ENCODE results near the gene MPZL3. TPM values are rescaled to one million over a fixed set of nuclear protein-coding genes. Genes with fewer than 3 reads are reported as not detected.

The MPZL3 gene
- total and polyA plus RNA-seq, 2 donors from 2014 or later: 1.7 to 10.0 TPM

GRCh38 chr11:118212781-118213191, 39.4 kb downstream of the MPZL3 start:
- Histone ChIP-seq H3K4me1 (ENCODE audit: control insufficient read depth in 2 of 3, insufficient read depth in 2 of 3, low read depth in 1 of 3, low read length in 3 of 3) (no peaks in the 10 kb centered on the region), H3K27ac (ENCODE audit: low read depth in 2 of 2, low read length in 2 of 2) (no peak overlapping the region), H3K27me3 (ENCODE audit: control insufficient read depth, insufficient read depth, low read length) (no peaks in the 10 kb centered on the region), H3K4me3 (ENCODE audit: low read length in 3 of 3) (no peak overlapping the region), H3K36me3 (ENCODE audit: control insufficient read depth in 2 of 3, insufficient read depth in 3 of 3, low read length in 3 of 3) (no peaks in the 10 kb centered on the region), H3K9me3 (ENCODE audit: control insufficient read depth in 2 of 3, insufficient read depth in 1 of 3, low read length in 3 of 3) (no peaks in the 10 kb centered on the region), H3K9ac (ENCODE audit: low read length in 3 of 3) (no peak overlapping the region)
- TF ChIP-seq CTCF (IDR thresholded peaks at IDR 0.05; ENCODE audit: borderline replicate concordance, extremely low read depth, insufficient read depth): no peak
- FAIRE-seq (no peak), DNase-seq (no peak)
- intact Hi-C loops (cut with DNase I): no loop called here

- no peaks in the 10 kb centered on the region for H3K36me3 ChIP-seq (ENCODE audit: control insufficient read depth in 2 of 3, insufficient read depth in 3 of 3, low read length in 3 of 3)
- intact Hi-C loops (cut with DNase I): no loop called here
- H3K4me3 ChIP-seq (ENCODE audit: low read length in 3 of 3): no peak overlapping the region
- no peaks in the 10 kb centered on the region for H3K27me3 ChIP-seq (ENCODE audit: control insufficient read depth, insufficient read depth, low read length)
- no peak overlapping the region for H3K9ac ChIP-seq (ENCODE audit: low read length in 3 of 3)
- no peak overlapping the region for H3K27ac ChIP-seq (ENCODE audit: low read depth in 2 of 2, low read length in 2 of 2)
- no peaks in the 10 kb centered on the region for H3K9me3 ChIP-seq (ENCODE audit: control insufficient read depth in 2 of 3, insufficient read depth in 1 of 3, low read length in 3 of 3)
- FAIRE-seq: no peak
- no peaks in the 10 kb centered on the region for H3K4me1 ChIP-seq (ENCODE audit: control insufficient read depth in 2 of 3, insufficient read depth in 2 of 3, low read depth in 1 of 3, low read length in 3 of 3)
- no peak for TF ChIP-seq CTCF (IDR thresholded peaks at IDR 0.05; ENCODE audit: borderline replicate concordance, extremely low read depth, insufficient read depth)
- DNase-seq: no peak
Observed at GRCh38 chr11:118212131-118212725, 39.9 kb downstream of the MPZL3 start.

- Histone ChIP-seq H3K9me3 (ENCODE audit: control insufficient read depth in 2 of 3, insufficient read depth in 1 of 3, low read length in 3 of 3) (no peaks in the 10 kb centered on the region), H3K4me3 (ENCODE audit: low read length in 3 of 3) (no peak overlapping the region), H3K4me1 (ENCODE audit: control insufficient read depth in 2 of 3, insufficient read depth in 2 of 3, low read depth in 1 of 3, low read length in 3 of 3) (peaks cover 0 to 9% (median 0%) of the 10 kb centered on the region in 3 donors), H3K27me3 (ENCODE audit: control insufficient read depth, insufficient read depth, low read length) (no peaks in the 10 kb centered on the region), H3K36me3 (ENCODE audit: control insufficient read depth in 2 of 3, insufficient read depth in 3 of 3, low read length in 3 of 3) (no peaks in the 10 kb centered on the region), H3K9ac (ENCODE audit: low read length in 3 of 3) (no peak overlapping the region), H3K27ac (ENCODE audit: low read depth in 2 of 2, low read length in 2 of 2) (no peak overlapping the region)
- intact Hi-C loops (cut with DNase I): no loop called here
- no peak for DNase-seq
- FAIRE-seq: no peak
- TF ChIP-seq CTCF (IDR thresholded peaks at IDR 0.05; ENCODE audit: borderline replicate concordance, extremely low read depth, insufficient read depth): no peak
Observed at GRCh38 chr11:118211006-118211405, 41.2 kb downstream of the MPZL3 start.

- Histone ChIP-seq H3K4me3 (ENCODE audit: low read length in 3 of 3) (no peak overlapping the region), H3K4me1 (ENCODE audit: control insufficient read depth in 2 of 3, insufficient read depth in 2 of 3, low read depth in 1 of 3, low read length in 3 of 3) (peaks cover 0 to 9% (median 0%) of the 10 kb centered on the region in 3 donors), H3K27me3 (ENCODE audit: control insufficient read depth, insufficient read depth, low read length) (peaks cover 2% of the 10 kb centered on the region), H3K36me3 (ENCODE audit: control insufficient read depth in 2 of 3, insufficient read depth in 3 of 3, low read length in 3 of 3) (no peaks in the 10 kb centered on the region), H3K9me3 (ENCODE audit: control insufficient read depth in 2 of 3, insufficient read depth in 1 of 3, low read length in 3 of 3) (no peaks in the 10 kb centered on the region), H3K9ac (ENCODE audit: low read length in 3 of 3) (no peak overlapping the region), H3K27ac (ENCODE audit: low read depth in 2 of 2, low read length in 2 of 2) (no peak overlapping the region)
- FAIRE-seq: no peak
- no peak for TF ChIP-seq CTCF (IDR thresholded peaks at IDR 0.05; ENCODE audit: borderline replicate concordance, extremely low read depth, insufficient read depth)
- intact Hi-C loops (cut with DNase I): no loop called here
- DNase-seq: no peak
Observed at GRCh38 chr11:118210323-118210722, 41.8 kb downstream of the MPZL3 start.

Data from kidney (tissue), 14 donors.